SK-N-SH (cell line): ENCODE data around the gene PHF12. TPM values are rescaled to one million over a fixed set of nuclear protein-coding genes. Genes with fewer than 3 reads are reported as not detected.

ENCODE experiments used
- CTCF ChIA-PET: fragments of 300-600, 350-600 bp; formaldehyde crosslinking; extraction: SDS; loops from one replicate; lab custom pipeline; 2021; lab: Yijun Ruan, JAX
- POLR2A ChIA-PET: fragments of 350-600 bp; sonication (Branson Sonifier 250); formaldehyde crosslinking; extraction: SDS; loops from one replicate; lab custom pipeline; 2020; ENCODE audit warnings: antibody characterized with exemption, inconsistent platforms; lab: Yijun Ruan, JAX
- DNase-seq: peaks from one replicate; pipeline ENCODE4 v3.0.0; 2012
- H2AFZ ChIP-seq: fragments of 200-600 bp; sonication (generic); 2 replicates; pipeline ENCODE4 v1.8.1; 2016; ENCODE audit warnings: antibody characterized with exemption, mild to moderate bottlenecking, low read depth
- H3F3A ChIP-seq: fragments of 200-600 bp; sonication (generic); replicated peaks from 2 replicates; pipeline ENCODE3; 2016; ENCODE audit warnings: antibody characterized with exemption, mild to moderate bottlenecking; ENCODE audit not compliant: insufficient read depth
- H3K27ac ChIP-seq, 2 experiments: fragments of 200-500 bp in 1 of 2; fragments of 200-600 bp in 1 of 2; sonication (Bioruptor generic) in 1 of 2; sonication (generic), shearing (Covaris generic) in 1 of 2; 2 replicates each; pipeline versions ENCODE4 v1.5.1 to v1.6.1; 2014 to 2016; ENCODE audit warnings: low read depth in 2 of 2, inconsistent platforms in 1 of 2, low read length in 1 of 2, mild to moderate bottlenecking in 1 of 2, mixed read lengths in 1 of 2
- H3K27me3 ChIP-seq: fragments of 200-600 bp; sonication (generic), shearing (Covaris generic); 2 replicates; pipeline ENCODE4 v1.6.1; 2016; ENCODE audit warnings: mixed run types; ENCODE audit not compliant: insufficient read depth
- H3K36me3 ChIP-seq, 2 experiments: fragments of 200-500 bp in 1 of 2; fragments of 200-600 bp in 1 of 2; sonication (Bioruptor generic) in 1 of 2; sonication (generic) in 1 of 2; replicated peaks in 1 of 2; 2 replicates each; pipeline versions ENCODE3 to v1.5.1; 2014 to 2016; ENCODE audit warnings: low read length in 1 of 2, mild to moderate bottlenecking in 1 of 2; ENCODE audit not compliant: insufficient read depth in 2 of 2, control insufficient read depth in 1 of 2
- H3K4me1 ChIP-seq, 2 experiments: fragments of 200-500 bp in 1 of 2; fragments of 200-600 bp in 1 of 2; sonication (Bioruptor generic) in 1 of 2; sonication (generic), shearing (Covaris generic) in 1 of 2; 2 replicates each; pipeline versions ENCODE4 v1.5.1 to v1.6.1; 2014 to 2016; ENCODE audit warnings: low read depth in 1 of 2, low read length in 1 of 2, mixed run types in 1 of 2; ENCODE audit not compliant: insufficient read depth in 2 of 2, control insufficient read depth in 1 of 2
- H3K4me2 ChIP-seq: fragments of 200-600 bp; sonication (generic), shearing (Covaris generic); 2 replicates; pipeline ENCODE4 v1.6.1; 2017; ENCODE audit warnings: mixed run types
- H3K4me3 ChIP-seq, 2 experiments: fragments of 200-500 bp in 1 of 2; fragments of 200-600 bp in 1 of 2; sonication (Bioruptor generic) in 1 of 2; sonication (generic), shearing (Covaris generic) in 1 of 2; 2 replicates each; pipeline versions ENCODE4 v1.5.1 to v1.8.1; 2014 to 2016; ENCODE audit warnings: low read depth in 2 of 2, inconsistent platforms in 1 of 2, low read length in 1 of 2, mild to moderate bottlenecking in 1 of 2, mixed read lengths in 1 of 2, moderate library complexity in 1 of 2
- H3K79me2 ChIP-seq: fragments of 200-600 bp; sonication (generic); 2 replicates; pipeline ENCODE4 v1.8.1; 2017; ENCODE audit warnings: mild to moderate bottlenecking; ENCODE audit not compliant: insufficient read depth
- H3K9ac ChIP-seq: fragments of 200-600 bp; sonication (generic); 2 replicates; pipeline ENCODE4 v1.6.1; 2017; ENCODE audit warnings: mixed run types
- H3K9me2 ChIP-seq: fragments of 200-600 bp; sonication (generic); 2 replicates; pipeline ENCODE4 v1.6.1; 2017; ENCODE audit warnings: mixed run types
- H3K9me3 ChIP-seq: fragments of 200-600 bp; sonication (generic); 2 replicates; pipeline ENCODE4 v1.6.1; 2017; ENCODE audit warnings: mixed run types, mild to moderate bottlenecking, moderate library complexity
- H4K20me1 ChIP-seq: fragments of 200-600 bp; sonication (generic); 2 replicates; pipeline ENCODE4 v1.6.1; 2017; ENCODE audit warnings: mild to moderate bottlenecking, mixed run types; ENCODE audit not compliant: insufficient read depth
- CHD2 ChIP-seq: fragments of 150-350 bp; IDR thresholded peaks from 2 replicates; pipeline ENCODE4 v1.6.1; 2018; ENCODE audit warnings: low read length; ENCODE audit not compliant: partially characterized antibody
- ELF1 ChIP-seq: IDR thresholded peaks from 2 replicates; pipeline ENCODE4 v1.4.0; 2012
- EP300 ChIP-seq, 2 experiments: IDR thresholded peaks; 2 replicates each; pipeline versions ENCODE4 v1.4.0 to v1.6.1; 2012; ENCODE audit warnings: borderline replicate concordance in 1 of 2, low read depth in 1 of 2, low read length in 1 of 2
- EZH2phosphoT487 ChIP-seq: fragments of 200-600 bp; sonication (generic); IDR thresholded peaks from 2 replicates; pipeline ENCODE4 v1.6.1; 2017; ENCODE audit warnings: low read depth, mixed run types, mild to moderate bottlenecking, antibody characterized with exemption, moderate library complexity, borderline replicate concordance
- FOSL2 ChIP-seq: IDR thresholded peaks from 2 replicates; pipeline ENCODE4 v1.4.0; 2012; ENCODE audit warnings: low read depth, mild to moderate bottlenecking, moderate library complexity, borderline replicate concordance
- FOXJ3 ChIP-seq: sonication (generic); formaldehyde crosslinking; IDR thresholded peaks from 2 replicates; pipeline ENCODE4 v1.5.1; 2020; ENCODE audit warnings: mild to moderate bottlenecking, missing genetic modification reagents
- GABPA ChIP-seq: IDR thresholded peaks from 2 replicates; pipeline ENCODE4 v1.4.0; 2012; ENCODE audit warnings: low read depth, mild to moderate bottlenecking
- GATA2 ChIP-seq: sonication (generic); formaldehyde crosslinking; IDR thresholded peaks from 2 replicates; pipeline ENCODE4 v1.5.0; 2020; ENCODE audit warnings: mild to moderate bottlenecking, missing genetic modification reagents
- MXI1 ChIP-seq: IDR thresholded peaks from 2 replicates; pipeline ENCODE4 v1.6.1; 2012; ENCODE audit warnings: mild to moderate bottlenecking, low read depth, low read length, improper control_type of control experiment
- NFIC ChIP-seq: IDR thresholded peaks from 2 replicates; pipeline ENCODE4 v1.4.0; 2012; ENCODE audit warnings: borderline replicate concordance
- NRF1 ChIP-seq: IDR thresholded peaks from 2 replicates; pipeline ENCODE4 v1.6.1; 2012; ENCODE audit warnings: low read depth, mild to moderate bottlenecking, low read length
- POLR2AphosphoS5 ChIP-seq: IDR thresholded peaks from 2 replicates; pipeline ENCODE4 v1.6.1; 2012; ENCODE audit warnings: low read depth, low read length
- RAD21 ChIP-seq: IDR thresholded peaks from 2 replicates; pipeline ENCODE4 v1.6.1; 2012; ENCODE audit warnings: mild to moderate bottlenecking, low read length
- RFX5 ChIP-seq: IDR thresholded peaks from 2 replicates; pipeline ENCODE4 v1.6.1; 2012; ENCODE audit warnings: mild to moderate bottlenecking, improper control_type of control experiment, low read length
- RXRA ChIP-seq: IDR thresholded peaks from 2 replicates; pipeline ENCODE4 v1.4.0; 2012; ENCODE audit warnings: low read depth, mild to moderate bottlenecking, borderline replicate concordance
- SMC3 ChIP-seq: IDR thresholded peaks from 2 replicates; pipeline ENCODE4 v1.6.1; 2012; ENCODE audit warnings: low read depth, low read length, improper control_type of control experiment
- TAF1 ChIP-seq: IDR thresholded peaks from 2 replicates; pipeline ENCODE4 v1.6.1; 2012; ENCODE audit warnings: low read depth, mild to moderate bottlenecking, low read length, moderate library complexity, borderline replicate concordance
- TCF12 ChIP-seq: IDR thresholded peaks from 2 replicates; pipeline ENCODE4 v1.4.0; 2012
- TEAD4 ChIP-seq: IDR thresholded peaks from 2 replicates; pipeline ENCODE4 v1.4.0; 2012; ENCODE audit warnings: mild to moderate bottlenecking, borderline replicate concordance; ENCODE audit not compliant: insufficient read depth
- YY1 ChIP-seq: IDR thresholded peaks from 2 replicates; pipeline ENCODE4 v1.4.0; 2012; ENCODE audit warnings: low read depth, mild to moderate bottlenecking
- WGBS: methylation state at CpG from one replicate; pipeline ENCODE4 v1.1.6; 2017; ENCODE audit warnings: low lambda C conversion rate; 5-methylcytosine and 5-hydroxymethylcytosine counted together
- polyA plus RNA-seq, 3 experiments: library from polyadenylated mRNA; depleted of rRNA; stranded (reverse); fragments of >200 nt; gene quantifications; 2 replicates each; pipeline ENCODE4 v1.2.3, GENCODE V29; 2012
- TF ChIP-seq, protein P1 (sequence below): IDR thresholded peaks from 2 replicates; pipeline ENCODE4; 2012
- TF ChIP-seq, protein P2 (sequence below): fragments of 150-350 bp; IDR thresholded peaks from 2 replicates; pipeline ENCODE4 v1.6.1; 2017; ENCODE audit warnings: antibody characterized with exemption, low read length, low read depth, borderline replicate concordance
- TF ChIP-seq, protein P3 (sequence below): fragments of 200-600 bp; sonication (generic); IDR thresholded peaks from 2 replicates; pipeline ENCODE4 v1.6.1; 2017; ENCODE audit warnings: antibody characterized with exemption, mild to moderate bottlenecking, moderate library complexity
- TF ChIP-seq, protein P4 (sequence below): IDR thresholded peaks from 2 replicates; pipeline ENCODE4 v1.4.0; 2012; ENCODE audit warnings: low read depth, borderline replicate concordance
- TF ChIP-seq, protein P5 (sequence below): IDR thresholded peaks from 2 replicates; pipeline ENCODE4 v1.4.0; 2012; ENCODE audit warnings: low read depth
- TF ChIP-seq, protein P6 (sequence below): IDR thresholded peaks from 2 replicates; pipeline ENCODE4 v1.4.0; 2012; ENCODE audit warnings: low read depth, borderline replicate concordance

The PHF12 gene
- polyA plus RNA-seq, 1 of the 3 experiments (the other 2 are of a cell fraction): 24.0 TPM

DNA sequence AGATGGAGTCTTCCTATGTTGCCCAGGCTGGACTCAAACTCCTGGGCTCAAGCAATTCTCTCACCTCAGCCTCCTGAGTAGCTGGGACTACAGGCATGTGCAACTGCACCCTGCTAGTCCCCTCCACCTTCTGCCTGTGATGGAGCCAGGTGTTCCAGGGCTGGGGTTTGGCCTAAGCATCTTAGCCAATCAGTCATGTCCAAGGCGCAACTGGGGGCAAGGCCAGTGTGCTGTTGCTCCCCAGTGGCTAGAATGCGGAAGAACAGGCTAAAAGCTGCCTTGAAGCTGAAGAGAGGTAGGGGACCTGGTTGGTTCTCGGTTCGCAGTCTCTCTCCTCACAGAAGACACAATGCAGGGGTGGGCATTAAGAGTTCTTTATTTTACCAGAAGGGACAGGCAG lies 72.3 kb downstream of the PHF12 start:
- H2AFZ ChIP-seq: no peak overlapping the region
- no peaks in the 10 kb centered on the region for H4K20me1 ChIP-seq
- ChIA-PET POLR2A (no interaction called here), CTCF (interaction anchor here (0.6 to 1.3 kb wide), 4 partner anchors 25 to 119 kb away, joined by 3 to 18 read pairs (median 3); no protein-coding TSS in a partner anchor)
- peaks cover 17 to 53% of the 10 kb centered on the region in 2 experiments for H3K36me3 ChIP-seq
- H3K27me3 ChIP-seq: no peaks in the 10 kb centered on the region
- no peak overlapping the region for H3K9ac ChIP-seq
- H3K4me1 ChIP-seq: no peaks in the 10 kb centered on the region
- H3K4me3 ChIP-seq: no peak overlapping the region
- TF ChIP-seq SMC3 (peak; percentile 25; the same call in 1 of the 2 replicates), NRF1 (no peak), ELF1 (no peak), RAD21 (peak; percentile 52), POLR2AphosphoS5 (no peak), FOSL2 (no peak), GABPA (no peak), YY1 (no peak), EZH2phosphoT487 (no peak), MXI1 (no peak), RFX5 (no peak), GATA2 (no peak), EP300 (IDR thresholded peaks at IDR 0.05; ENCODE audit: borderline replicate concordance in 1 of 2, low read depth in 1 of 2, low read length in 1 of 2) (no peak), TCF12 (no peak), FOXJ3 (CRISPR knock-in tag) (no peak), CHD2 (no peak), TAF1 (no peak), NFIC (no peak), RXRA (no peak), TEAD4 (no peak)
- TF ChIP-seq, protein P1, sequence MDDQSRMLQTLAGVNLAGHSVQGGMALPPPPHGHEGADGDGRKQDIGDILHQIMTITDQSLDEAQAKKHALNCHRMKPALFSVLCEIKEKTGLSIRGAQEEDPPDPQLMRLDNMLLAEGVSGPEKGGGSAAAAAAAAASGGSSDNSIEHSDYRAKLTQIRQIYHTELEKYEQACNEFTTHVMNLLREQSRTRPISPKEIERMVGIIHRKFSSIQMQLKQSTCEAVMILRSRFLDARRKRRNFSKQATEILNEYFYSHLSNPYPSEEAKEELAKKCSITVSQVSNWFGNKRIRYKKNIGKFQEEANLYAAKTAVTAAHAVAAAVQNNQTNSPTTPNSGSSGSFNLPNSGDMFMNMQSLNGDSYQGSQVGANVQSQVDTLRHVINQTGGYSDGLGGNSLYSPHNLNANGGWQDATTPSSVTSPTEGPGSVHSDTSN: no peak
- TF ChIP-seq, protein P2, sequence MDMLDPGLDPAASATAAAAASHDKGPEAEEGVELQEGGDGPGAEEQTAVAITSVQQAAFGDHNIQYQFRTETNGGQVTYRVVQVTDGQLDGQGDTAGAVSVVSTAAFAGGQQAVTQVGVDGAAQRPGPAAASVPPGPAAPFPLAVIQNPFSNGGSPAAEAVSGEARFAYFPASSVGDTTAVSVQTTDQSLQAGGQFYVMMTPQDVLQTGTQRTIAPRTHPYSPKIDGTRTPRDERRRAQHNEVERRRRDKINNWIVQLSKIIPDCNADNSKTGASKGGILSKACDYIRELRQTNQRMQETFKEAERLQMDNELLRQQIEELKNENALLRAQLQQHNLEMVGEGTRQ: no peak
- TF ChIP-seq, protein P3, sequence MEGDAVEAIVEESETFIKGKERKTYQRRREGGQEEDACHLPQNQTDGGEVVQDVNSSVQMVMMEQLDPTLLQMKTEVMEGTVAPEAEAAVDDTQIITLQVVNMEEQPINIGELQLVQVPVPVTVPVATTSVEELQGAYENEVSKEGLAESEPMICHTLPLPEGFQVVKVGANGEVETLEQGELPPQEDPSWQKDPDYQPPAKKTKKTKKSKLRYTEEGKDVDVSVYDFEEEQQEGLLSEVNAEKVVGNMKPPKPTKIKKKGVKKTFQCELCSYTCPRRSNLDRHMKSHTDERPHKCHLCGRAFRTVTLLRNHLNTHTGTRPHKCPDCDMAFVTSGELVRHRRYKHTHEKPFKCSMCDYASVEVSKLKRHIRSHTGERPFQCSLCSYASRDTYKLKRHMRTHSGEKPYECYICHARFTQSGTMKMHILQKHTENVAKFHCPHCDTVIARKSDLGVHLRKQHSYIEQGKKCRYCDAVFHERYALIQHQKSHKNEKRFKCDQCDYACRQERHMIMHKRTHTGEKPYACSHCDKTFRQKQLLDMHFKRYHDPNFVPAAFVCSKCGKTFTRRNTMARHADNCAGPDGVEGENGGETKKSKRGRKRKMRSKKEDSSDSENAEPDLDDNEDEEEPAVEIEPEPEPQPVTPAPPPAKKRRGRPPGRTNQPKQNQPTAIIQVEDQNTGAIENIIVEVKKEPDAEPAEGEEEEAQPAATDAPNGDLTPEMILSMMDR: peak; percentile 52
- TF ChIP-seq, protein P4, sequence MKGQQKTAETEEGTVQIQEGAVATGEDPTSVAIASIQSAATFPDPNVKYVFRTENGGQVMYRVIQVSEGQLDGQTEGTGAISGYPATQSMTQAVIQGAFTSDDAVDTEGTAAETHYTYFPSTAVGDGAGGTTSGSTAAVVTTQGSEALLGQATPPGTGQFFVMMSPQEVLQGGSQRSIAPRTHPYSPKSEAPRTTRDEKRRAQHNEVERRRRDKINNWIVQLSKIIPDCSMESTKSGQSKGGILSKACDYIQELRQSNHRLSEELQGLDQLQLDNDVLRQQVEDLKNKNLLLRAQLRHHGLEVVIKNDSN: no peak
- TF ChIP-seq, protein P5, sequence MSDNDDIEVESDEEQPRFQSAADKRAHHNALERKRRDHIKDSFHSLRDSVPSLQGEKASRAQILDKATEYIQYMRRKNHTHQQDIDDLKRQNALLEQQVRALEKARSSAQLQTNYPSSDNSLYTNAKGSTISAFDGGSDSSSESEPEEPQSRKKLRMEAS: no peak
- TF ChIP-seq, protein P6, sequence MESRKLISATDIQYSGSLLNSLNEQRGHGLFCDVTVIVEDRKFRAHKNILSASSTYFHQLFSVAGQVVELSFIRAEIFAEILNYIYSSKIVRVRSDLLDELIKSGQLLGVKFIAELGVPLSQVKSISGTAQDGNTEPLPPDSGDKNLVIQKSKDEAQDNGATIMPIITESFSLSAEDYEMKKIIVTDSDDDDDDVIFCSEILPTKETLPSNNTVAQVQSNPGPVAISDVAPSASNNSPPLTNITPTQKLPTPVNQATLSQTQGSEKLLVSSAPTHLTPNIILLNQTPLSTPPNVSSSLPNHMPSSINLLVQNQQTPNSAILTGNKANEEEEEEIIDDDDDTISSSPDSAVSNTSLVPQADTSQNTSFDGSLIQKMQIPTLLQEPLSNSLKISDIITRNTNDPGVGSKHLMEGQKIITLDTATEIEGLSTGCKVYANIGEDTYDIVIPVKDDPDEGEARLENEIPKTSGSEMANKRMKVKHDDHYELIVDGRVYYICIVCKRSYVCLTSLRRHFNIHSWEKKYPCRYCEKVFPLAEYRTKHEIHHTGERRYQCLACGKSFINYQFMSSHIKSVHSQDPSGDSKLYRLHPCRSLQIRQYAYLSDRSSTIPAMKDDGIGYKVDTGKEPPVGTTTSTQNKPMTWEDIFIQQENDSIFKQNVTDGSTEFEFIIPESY: no peak
- TF ChIP-seq, all 33 proteins: peak for 3
- Histone ChIP-seq H3K9me2 (no peaks in the 10 kb centered on the region), H3K4me2 (no peak overlapping the region), H3K9me3 (no peaks in the 10 kb centered on the region), H3K79me2 (no peaks in the 10 kb centered on the region), H3F3A (peaks cover under 1% of the 10 kb centered on the region), H3K27ac (no peak overlapping the region)
- peak; percentile 52 for DNase-seq
- 94% methylated on average over 4 of the region's 4 CpGs for WGBS
